ENCODE measurements around the gene PARVB.
A peak's percentile ranks its signal among the peaks of the same experiment; 100 is the strongest.
"Not testable (repeated sequence)": the region's sequence is repeated elsewhere in the genome, so short reads cannot be mapped to it uniquely, and the experiment has no call there.

Gene PARVB

DNA sequence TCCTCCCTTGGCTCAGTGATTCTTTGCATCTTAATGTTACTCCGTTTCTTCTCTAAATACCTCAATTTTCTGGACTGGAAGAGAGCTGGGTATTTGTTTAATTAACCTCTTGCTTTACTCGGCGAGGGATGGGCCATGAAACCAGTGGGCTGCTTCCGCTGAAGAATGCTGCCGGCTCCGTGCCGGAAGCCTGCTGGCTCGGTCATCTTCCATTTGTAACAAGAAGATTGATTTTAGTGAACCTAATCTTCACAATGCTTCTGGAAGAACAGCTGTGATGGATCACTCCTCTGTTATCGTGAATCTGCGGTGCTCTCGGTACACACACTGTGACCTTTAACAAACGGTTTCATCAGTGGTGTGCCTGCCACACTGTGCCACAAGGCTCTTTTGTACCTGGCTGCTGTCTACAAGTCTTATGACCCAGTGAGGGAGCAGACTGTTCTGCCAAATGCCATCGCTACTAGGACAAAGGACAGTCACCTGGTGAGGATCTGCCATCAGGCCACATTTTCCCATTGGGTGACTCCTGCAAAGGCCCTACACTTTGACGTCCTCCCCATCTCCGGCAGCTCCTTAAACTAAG lies 25.3 kb upstream of the PARVB start:
- DNase-seq, result no peak

DNA sequence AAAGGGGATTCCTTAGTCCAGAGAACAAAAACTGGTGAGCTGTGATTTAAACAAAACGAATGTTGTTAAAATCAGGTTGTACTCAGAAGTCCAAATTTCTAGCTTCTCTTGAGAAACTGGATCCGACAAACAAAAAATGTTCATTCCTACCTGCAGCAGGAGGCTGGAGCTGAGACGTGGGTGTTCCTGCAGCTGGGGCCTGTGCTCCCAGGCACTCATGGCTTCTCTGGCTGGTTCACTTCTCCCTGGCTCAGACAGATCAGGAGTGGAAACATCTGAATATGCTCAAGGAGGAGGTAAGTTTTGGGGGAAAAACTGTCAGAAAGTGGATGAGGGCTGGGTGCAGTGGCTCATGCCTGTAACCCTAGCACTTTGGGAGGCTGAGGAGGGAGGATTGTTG lies 24.7 kb upstream of the PARVB start:
- DNase-seq, result no peak

DNA sequence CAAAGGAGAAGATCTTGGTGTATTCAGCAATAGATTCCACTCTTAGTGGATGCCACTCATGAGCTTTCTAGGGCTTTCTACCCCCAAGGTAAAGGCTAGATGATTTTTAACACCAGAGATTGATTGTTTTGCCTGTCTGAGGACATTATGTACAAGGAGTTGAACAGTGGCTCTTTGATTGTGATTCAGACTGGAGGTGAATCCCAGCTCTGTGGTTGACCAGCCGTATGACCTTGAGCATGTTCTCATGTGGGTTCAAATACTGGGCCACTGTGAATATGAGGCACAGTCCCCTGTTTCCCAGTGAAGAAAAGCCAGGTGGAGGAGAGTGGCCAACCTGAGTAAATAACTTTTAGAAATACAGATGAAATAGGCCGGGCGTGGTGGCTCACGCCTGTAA lies 24.0 kb upstream of the PARVB start:
- no peak for DNase-seq

DNA sequence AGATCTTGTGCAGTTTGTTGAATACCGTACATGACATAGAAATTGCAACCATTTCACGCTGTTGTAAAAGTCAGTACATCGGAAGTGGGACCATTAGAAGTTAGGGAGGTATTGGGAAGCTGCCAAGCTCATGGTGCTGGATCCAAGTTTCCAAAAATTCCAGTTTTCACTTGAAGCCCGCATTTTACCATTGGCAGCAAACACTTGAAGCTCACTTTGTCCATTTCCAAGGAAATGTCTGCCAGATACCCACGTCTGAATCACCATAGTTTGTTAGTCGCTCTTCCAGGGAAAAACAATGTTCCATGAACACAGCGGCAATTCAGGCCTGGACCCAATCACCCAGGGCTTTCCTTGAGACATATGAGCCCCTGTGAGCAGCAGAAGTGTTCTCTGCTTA lies 22.6 kb upstream of the PARVB start:
- DNase-seq, result no peak

DNA sequence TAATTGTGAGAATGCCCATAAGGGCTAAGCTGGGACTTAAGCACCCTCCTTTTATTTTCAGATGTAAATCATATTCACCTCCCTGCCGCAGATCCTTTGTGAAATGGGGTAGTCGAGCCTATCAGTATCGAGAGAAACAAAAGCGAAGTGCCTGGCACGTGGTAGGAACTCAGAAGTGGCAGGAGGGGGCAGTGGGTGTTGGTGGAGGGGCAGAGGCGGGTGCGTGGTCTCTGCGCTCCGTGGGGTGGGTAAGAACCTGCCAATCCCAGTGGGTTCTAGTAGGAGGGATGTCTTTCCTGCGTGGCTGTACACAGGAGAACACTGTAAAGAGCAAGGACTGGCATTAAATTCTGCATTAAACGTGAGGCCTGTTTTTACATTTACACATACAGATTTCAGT lies 21.8 kb upstream of the PARVB start:
- no peak for DNase-seq

DNA sequence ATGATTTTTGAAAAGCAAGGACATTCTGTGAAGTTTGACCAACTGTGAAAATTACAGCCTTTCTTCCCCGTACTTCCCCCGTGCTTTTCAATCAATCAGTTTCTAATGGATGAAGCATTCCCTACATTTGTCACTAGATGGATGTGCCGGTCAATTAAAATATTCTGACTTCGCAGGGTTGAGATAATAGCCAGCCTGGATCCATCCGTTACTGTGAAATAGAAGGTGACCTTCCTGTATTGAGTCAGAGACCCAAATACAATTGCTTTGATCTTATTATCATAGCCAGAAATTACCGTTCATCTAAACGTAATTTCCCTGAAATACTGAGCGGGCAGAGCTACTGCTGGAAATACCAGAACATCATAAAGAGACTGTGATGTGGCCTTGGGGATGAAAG lies 21.1 kb upstream of the PARVB start:
- no peak for DNase-seq

DNA sequence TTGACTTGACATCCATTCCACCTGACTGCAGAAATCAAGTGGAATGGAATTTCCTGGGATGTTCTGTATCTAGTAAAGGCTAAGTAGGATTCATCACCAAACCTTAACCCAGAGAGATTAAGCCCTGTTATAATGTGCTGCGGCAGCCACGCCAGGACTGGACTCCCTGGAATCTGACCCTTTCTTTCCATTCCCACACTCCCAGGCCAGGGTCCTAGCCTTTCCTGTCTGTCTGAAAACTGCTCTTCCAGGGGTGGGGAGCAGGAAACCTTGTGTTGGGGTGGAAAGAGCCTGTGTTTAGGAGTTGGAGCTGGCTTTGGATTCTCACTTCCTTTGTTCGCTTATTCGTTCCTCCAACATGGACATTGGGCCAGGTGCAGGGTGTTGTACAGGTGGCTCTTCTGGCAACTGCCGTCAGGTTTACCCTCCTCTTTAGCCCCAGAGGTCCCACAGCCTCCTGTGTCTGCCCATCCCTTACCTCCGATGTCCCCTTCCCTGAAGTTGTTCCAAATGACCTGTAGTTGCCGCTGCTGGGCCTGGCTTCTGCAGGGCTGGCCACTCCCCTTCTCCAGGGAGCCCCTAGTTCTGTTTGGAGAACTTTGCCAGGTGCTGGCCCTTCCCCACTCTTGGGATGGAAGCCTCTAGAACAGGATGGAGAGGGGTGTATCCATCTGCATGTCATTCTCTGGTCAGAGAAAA lies 20.5 kb upstream of the PARVB start:
- DNase-seq, result no peak

DNA sequence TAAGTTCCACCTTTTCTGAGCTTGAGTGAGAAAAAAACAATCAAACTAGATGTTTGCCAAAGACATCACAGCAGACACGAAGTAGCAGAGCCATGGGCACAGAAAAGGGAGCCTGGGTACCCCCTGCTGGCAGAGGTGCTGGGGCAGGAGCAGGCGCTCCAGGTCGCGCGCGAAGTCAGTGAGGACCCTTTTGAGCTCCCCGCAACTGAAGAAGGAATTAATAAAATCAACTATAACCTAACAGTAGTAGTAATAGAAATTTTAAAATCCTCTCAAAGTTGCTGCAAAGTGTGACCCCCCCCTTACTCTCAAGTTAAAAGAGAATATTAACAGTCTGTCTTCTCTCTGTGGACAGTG lies 20.0 kb upstream of the PARVB start:
- DNase-seq, result no peak

DNA sequence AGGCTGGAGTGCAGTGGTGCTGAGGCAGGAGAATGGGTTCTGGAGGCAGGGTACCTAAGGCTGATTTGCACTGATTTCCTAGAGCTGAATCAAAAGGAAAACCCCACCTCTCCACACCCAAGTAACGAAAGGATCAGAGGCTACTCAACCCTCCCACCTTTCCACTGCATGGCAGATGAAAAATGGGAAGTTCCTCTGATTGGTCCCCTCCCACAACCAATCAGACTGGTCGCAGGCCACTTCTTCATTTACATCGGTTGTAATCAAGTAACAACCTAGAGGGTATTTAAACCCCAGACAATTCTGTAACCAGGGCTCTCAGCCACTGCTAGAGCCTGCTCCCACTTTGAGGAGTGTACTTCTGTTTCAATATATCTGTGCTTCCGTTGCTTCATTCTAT lies 18.6 kb upstream of the PARVB start:
- no peak for DNase-seq

DNA sequence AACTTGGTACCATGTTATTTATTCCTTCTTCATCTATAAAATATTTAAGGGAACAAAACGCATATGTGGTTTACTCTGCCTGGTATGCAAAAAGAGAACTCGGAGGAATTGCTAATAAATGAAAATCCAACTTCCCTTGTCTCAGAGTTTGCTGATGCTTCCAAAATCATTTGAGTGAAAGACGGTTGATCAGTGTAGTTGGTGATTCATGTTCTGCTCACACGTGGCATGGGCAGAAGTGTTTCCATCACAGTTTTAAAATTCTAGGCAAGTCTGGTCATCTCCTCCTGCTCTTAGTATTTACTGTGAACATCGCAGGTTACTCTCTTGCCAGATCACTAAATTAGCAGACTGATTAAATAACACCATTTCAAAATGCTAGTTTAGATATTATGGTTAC lies 11.9 kb upstream of the PARVB start:
- DNase-seq, result no peak

DNA sequence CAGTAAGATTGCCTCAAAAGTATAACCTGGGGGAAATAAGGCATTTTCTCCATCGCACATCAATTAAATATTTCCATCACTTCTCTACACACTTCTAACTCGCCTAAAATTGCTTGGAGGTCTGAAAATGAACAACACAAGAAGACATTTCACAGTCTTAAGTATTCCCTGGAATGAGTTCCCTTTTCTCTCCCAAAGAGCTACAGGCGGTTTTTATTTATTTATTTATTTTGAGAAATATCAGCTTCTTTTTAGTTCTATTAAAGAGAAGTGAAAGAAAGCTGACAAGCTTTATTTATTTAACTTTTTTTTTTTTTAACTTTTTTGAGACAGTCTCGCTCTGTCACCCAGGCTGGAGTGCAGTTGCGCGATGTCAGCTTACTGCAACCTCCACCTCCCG lies 11.5 kb upstream of the PARVB start:
- no peak for DNase-seq

DNA sequence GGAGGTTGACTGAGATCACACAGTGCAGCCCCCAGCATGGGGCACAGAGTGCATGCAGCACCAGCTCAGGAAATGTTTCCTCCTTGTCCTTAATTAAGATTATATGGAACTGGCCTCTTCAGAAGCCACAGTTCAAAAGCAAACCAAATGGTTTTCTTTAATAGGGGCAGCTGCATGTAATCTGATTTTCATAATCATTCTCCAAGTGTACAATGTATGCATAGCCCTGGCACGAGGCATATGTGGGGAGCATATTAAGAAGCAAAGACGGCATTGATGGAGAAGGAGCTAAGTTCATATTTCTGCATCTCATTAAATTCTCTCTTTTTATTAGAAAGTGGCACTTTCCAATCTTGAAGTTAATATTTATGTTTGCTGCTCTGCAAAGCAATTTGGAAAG lies 9.9 kb upstream of the PARVB start:
- no peak for DNase-seq

DNA sequence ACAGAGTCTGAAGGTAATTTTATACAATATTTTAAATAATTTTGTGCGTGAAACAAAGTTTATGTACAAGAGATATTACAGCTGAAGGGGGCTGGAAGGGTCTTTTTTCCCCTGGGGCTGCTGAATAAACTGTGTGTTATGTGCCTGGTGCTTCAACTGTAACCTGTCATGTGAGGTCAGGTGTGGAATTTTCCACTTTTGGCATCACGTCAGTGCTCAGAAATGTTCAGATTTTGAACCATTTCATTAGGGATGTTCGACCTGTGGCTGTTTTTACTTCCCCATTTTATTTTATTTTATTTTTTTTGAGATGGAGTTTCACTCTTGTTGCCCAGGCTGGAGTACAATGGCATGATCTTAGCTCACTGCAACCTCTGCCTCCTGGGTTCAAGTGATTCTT lies 7.5 kb upstream of the PARVB start:
- not testable (repeated sequence) for DNase-seq

DNA sequence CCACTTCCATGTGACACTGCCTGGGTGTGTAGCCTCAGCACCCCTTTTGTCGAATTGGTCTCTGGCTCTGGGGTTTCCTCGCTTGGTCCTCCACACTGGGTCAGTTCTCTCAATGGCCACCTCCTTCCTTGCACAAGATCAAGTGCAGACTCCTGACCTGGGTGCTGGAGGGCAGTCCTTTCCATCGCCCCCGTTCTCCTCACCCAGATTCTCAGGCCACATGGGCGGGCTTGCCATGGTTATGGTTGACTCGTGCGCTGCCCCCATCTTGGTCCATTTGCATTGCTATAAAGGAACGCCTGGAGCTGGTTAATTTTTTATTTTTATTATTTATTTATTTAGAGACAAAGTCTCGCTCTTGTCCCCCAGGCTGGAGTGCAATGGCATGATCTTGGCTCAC lies 5.5 kb upstream of the PARVB start:
- DNase-seq, result no peak

DNA sequence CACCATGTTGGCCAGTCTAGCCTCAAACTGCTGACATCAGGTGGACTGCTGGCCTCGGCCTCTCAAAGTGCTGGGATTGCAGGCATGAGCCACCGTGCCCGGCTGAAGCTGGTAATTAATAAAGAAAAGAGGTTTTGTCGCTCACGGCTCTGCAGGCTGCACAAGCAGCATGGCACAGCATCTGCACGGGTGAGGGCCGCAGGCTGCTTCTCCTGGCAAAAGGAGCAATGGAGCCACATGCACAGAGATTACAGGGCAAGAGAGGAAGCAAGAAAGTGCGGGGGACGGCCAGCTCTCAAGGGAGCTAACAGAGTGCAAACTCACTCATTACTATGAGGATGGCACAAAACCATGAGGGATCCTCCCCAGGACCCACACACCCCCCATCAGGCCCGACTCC lies 4.7 kb upstream of the PARVB start:
- no peak for DNase-seq

DNA sequence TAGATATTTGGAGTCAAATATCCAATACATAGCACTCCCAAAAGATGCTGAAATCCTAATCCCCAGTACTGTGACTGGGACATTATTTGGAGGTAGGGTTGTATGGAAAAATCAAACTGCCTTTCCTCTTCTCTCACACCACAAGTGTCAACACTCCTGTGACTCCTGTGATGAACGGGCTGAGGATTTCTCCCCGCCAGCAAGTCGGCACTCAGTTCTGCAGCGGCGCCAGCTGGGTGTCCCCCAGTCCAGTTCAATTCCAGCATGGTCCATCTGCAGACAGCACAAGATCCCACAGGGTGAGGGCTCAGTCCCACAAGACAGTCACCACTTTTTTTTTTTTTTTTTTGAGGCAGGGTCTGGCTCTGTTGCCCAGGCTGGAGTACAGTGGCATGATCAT lies 4.3 kb upstream of the PARVB start:
- no peak for DNase-seq

DNA sequence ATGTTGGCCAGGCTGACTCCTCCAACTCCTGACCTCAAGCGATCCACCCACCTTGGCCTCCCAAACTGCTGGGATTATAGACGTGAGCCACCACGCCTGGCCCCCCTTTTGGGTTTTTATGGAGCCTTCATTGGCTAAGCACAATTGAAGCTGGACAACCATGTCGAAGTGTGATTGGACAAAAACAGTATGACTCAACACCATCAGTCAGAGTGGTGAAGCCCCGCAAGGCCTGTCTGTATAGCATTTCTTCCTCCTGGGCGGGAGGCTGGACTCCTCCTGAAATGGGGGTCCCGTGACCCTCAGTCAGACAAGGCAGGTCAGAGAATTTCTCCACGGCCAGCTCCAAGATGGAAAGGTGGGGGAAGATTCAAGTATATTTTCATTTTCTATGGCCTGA lies 3.1 kb upstream of the PARVB start:
- no peak for DNase-seq

DNA sequence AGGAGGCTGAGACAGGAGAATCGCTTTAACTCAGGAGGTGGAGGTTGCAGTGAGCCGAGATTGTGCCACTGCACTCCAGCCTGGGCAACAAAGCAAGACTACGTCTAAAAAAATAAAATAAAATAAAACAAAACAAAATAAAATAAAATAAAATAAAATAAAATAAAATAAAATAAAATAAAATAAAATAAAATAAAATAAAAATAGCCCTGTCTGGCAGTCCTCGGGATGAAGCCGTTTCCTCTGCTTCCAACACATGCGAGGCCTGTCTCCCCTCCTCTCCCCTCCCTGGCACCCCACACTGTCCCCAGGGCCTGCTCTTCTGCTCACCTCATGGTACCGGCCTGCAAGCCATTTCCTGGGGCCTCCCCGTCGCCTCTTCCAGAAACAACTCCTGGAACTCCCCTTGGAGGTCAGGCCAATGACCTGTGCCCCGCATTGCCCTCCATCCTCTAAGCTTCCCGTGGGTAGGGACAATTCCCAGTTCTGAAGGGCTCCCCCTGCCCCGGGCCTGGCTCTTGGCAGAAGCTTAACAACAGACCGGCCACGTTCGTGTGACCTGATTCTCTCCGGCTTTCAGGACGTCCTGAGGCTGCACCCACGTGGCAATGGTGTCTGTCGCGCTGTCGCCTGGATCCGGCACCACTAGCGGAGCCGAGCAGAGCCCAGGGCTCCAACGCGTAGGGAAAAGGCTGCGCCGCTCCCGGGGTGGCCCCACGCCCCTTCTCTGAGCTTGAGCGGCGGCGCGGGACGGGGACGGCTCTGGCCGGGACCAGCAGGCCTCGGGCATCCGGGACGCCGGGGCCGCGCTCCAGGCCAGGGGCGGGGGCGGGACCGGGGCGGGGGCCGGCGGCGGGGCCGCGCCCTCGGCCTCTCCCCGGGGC lies 456 bp upstream of the PARVB start:
- DNase-seq, result peak; percentile 78

DNA sequence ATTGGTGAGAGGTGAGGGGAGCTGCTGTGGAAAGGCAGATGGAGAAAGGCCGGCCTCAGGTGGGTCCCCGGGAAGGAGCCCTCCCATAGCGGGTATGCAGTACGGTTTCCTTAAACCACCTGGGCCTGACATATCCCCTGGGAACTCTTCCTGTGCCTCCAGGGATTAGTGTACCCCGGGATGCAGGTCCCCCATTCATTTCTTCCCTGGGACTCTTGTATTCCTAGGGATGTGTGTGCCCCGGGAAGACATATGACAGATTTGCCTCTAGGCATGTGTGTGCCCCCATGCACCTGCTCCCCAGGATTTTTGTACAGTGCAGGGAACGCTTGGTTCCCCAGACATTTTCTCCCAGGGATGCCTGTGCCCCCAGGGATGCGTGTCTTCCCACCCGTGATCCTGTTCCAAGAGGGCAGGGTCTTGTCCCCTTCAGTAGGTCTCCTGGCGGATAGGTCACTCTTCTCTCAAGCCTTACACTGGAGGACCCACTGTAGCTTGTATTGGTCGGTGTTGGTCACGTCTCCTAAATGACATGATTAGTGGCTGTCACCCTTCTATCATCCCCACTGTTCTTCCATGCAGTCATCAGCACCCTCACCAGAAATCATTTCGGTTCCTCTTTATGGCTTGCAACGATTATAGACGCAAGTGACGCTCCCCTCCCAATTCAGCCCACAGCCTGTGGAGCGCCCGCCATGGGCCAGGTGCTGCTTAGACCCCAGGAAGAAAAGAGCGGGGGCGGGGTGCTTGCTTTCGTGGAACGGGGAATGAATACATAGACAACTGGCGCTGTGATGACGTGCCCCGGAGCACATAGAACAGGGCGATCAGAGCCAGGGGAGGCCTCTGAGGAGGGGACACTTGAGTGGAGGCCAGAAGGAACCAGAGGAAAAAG lies 1.3 kb downstream of the PARVB start:
- DNase-seq, result no peak

DNA sequence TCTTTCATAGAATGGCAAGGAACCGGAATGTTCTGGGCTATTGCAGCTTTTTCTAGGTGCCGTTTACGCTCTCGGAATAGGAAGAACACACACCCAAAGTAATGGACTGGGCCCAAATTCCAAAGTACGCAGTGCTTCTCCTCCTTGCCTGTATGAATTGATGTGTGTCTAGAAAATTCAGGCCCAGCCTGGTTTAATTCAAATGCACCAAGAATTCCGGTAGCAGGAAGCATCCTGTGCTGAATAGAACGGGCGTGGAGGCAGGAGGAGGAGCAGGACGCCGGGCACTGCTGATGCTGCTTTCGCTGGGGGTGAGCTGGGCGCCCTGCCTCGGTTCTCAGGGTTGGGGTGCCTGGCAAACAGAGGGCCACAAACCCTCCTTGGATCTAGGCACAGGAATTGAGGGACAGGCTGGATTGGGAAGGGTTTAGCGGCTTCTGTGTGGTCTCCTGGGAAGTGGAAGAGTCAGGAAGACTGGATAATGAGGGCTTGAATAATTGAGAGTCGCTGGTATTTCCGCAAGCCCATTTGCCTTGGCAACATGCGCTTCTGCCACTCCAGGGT lies 2.0 kb downstream of the PARVB start:
- no peak for DNase-seq

DNA sequence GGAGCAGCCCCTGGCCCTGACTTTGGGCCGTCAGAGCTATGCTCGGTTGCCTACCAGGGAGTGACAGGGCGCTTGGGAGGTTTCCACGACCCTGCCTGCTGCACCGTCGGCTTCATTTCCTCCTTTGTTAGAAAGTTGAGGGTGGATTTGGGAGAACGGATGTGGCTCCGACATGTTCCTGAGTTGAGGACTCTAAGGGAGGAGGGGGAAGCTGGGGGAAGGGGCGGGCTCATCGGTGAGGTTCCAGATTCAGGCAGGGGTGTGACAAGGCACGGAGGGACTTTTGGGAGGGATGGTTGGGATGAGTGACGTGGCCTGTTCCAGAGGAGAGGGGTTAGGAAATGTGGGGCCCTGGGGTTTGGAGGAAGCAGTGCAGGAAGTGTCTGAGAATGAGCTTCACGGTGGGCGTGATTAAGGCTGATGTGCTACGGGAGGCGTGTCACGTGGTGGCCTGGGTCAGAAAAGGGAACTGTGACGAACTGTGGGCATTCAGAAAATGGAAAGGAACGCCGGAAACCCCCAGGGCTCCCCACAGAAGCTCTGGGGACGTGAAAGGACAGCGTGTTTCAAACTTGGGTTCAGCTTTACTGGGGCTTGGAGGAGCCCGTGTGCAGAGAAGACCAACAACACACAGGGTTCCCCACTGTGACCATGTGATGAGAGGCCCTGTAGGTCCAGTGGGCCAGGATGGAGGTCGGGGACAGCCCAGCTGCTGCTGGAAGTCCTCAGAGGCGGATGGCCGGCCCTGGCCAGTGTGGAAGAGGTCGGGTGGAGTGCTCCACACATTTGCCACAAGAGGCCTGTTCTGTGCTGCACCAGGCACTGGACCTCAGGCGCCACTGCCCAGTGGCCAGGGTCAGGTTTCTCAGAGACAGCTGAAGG lies 2.8 kb downstream of the PARVB start:
- peak; percentile 80 for DNase-seq

DNA sequence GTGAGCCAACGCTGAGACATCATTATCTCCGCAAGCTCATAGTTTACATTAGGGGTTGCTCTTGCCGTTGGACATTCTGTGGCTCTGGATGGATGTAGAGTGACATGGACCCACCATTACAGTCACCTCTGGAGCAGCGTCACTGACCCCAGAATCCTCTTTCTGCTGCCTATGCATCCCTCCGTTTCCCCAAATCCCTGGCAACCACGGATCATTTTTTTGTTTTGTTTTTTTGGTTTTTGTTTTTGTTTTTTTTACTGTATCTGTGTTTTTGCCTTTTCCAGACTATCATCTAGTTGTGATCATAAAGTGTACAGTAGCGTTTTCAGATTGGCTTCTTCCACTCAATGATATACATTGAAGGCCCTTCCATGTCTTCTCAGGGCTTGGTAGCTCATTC lies 4.0 kb downstream of the PARVB start:
- no peak for DNase-seq
